A549 treated with CpdA at 1 μM for 4 hours (cell line): ENCODE results near the gene MBOAT7. TPM values are rescaled to one million over a fixed set of nuclear protein-coding genes. Genes with fewer than 3 reads are reported as not detected.

Experiments used
- total RNA-seq: library from RNA; stranded (reverse); fragments of 200-300 nt; extraction: Qiagen RNA extraction; gene quantifications from 5 replicates; pipeline ENCODE4 v1.2.3, GENCODE V29; 2022; ENCODE audit warnings: low read depth

Gene MBOAT7
- 126 to 174 TPM (median 157 TPM) in 5 replicates for total RNA-seq

GRCh38 chr19:54189145-54189734, at the start of gene MBOAT7:
Gene MBOAT7 (minus strand): TSS chr19:54189580. CDS start chr19:54188508, 1,072 bp downstream.

GRCh38 chr19:54222474-54223276, 33.3 kb upstream of the MBOAT7 start, which contains the start of gene LILRB3:
Gene LILRB3 (minus strand): TSS chr19:54223007. CDS start chr19:54222976, 31 bp downstream.

GRCh38 chr19:54191011-54191810, 1.8 kb upstream of the MBOAT7 start, which contains the start of gene TSEN34:
Gene TSEN34 (plus strand): TSS chr19:54191308. CDS start chr19:54191365, 57 bp downstream.

GRCh38 chr19:54172471-54173358, 16.7 kb downstream of the MBOAT7 start, which contains the start of gene TMC4:
Gene TMC4 (minus strand): TSS chr19:54173160. CDS start chr19:54173117, 43 bp downstream.

GRCh38 chr19:54159352-54160181, 29.8 kb downstream of the MBOAT7 start, which contains the start of gene LENG1:
Gene LENG1 (minus strand): TSS chr19:54159721. CDS start chr19:54159695, 26 bp downstream.

GRCh38 chr19:54137699-54138488, 51.5 kb downstream of the MBOAT7 start, which contains the start of gene CNOT3:
Gene CNOT3 (plus strand): TSS chr19:54137762. CDS start chr19:54142979, 5,217 bp downstream.

Other genes starting within 250 kb of the MBOAT7 start
- 1.2 to 1.9 TPM (median 1.7 TPM) in 5 replicates for gene CACNG8, start 226.6 kb downstream of the MBOAT7 start, total RNA-seq
- 9.7 to 13.4 TPM (median 10.8 TPM) in 5 replicates for gene CACNG6, start 197.9 kb downstream of the MBOAT7 start, total RNA-seq
- gene VSTM1, start 125.7 kb downstream of the MBOAT7 start, total RNA-seq, result 0.35 to 0.81 TPM (median 0.79 TPM) in 4 of 5 replicates, not detected in the other
- gene TARM1, start 108.2 kb downstream of the MBOAT7 start, total RNA-seq, result not detected in 5 replicates
- 0.21 to 0.51 TPM (median 0.30 TPM) in 5 replicates for gene OSCAR, start 88.8 kb downstream of the MBOAT7 start, total RNA-seq
- 194 to 262 TPM (median 237 TPM) in 5 replicates for gene NDUFA3, start 86.7 kb downstream of the MBOAT7 start, total RNA-seq
- gene TFPT, start 73.9 kb downstream of the MBOAT7 start, total RNA-seq, result 21.9 to 25.5 TPM (median 23.0 TPM) in 5 replicates
- gene PRPF31, start 73.8 kb downstream of the MBOAT7 start, total RNA-seq, result 112 to 122 TPM (median 116 TPM) in 5 replicates
- 60.9 to 77.0 TPM (median 70.0 TPM) in 5 replicates for gene CNOT3, start 51.8 kb downstream of the MBOAT7 start, total RNA-seq
- gene LENG1, start 29.9 kb downstream of the MBOAT7 start, total RNA-seq, result 6.7 to 9.8 TPM (median 9.1 TPM) in 5 replicates
- gene TMC4, start 16.4 kb downstream of the MBOAT7 start, total RNA-seq, result 0.24 to 1.5 TPM (median 1.3 TPM) in 5 replicates
- gene TSEN34, start 1.7 kb upstream of the MBOAT7 start, total RNA-seq, result 80.8 to 131 TPM (median 123 TPM) in 5 replicates
- gene RPS9, start 11.3 kb upstream of the MBOAT7 start, total RNA-seq, result 2,035 to 2,508 TPM (median 2,323 TPM) in 5 replicates
- gene LILRB3, start 33.4 kb upstream of the MBOAT7 start, total RNA-seq, result 0.05 to 0.11 TPM (median 0.06 TPM) in 3 of 5 replicates, not detected in the others
- 0.03 to 0.07 TPM in 2 of 5 replicates, not detected in the others for gene LILRA6, start 53.2 kb upstream of the MBOAT7 start, total RNA-seq
- 0.03 to 0.06 TPM in 2 of 5 replicates, not detected in the others for gene LILRB5, start 67.7 kb upstream of the MBOAT7 start, total RNA-seq
- gene LILRB2, start 91.5 kb upstream of the MBOAT7 start, total RNA-seq, result 0.14 TPM in 1 of 5 replicates, not detected in the others
- gene LILRA5, start 123.6 kb upstream of the MBOAT7 start, total RNA-seq, result not detected in 5 replicates
- not detected in 5 replicates for gene LILRA4, start 149.6 kb upstream of the MBOAT7 start, total RNA-seq
- 0.08 to 0.12 TPM in 2 of 5 replicates, not detected in the others for gene LAIR1, start 175.4 kb upstream of the MBOAT7 start, total RNA-seq
- gene TTYH1, start 225.9 kb upstream of the MBOAT7 start, total RNA-seq, result 0.10 TPM in 1 of 5 replicates, not detected in the others